Stimulated activated CD4-positive, alpha-beta T cell treated with anti-CD3 and anti-CD28 coated beads, Interleukin-2, amount 100 ng/mL, for 24 hours (primary cell): ENCODE data around the gene SLC25A42.
"Not testable (repeated sequence)": the region's sequence is repeated elsewhere in the genome, so short reads cannot be mapped to it uniquely, and the experiment has no call there.

ENCODE experiments used
- DNase-seq, 2 donors: peaks; one replicate each; pipeline ENCODE4 v3.0.0-alpha.2; 2020

The SLC25A42 gene

GRCh38 chr19:19071897-19072296 lies 8.1 kb downstream of the SLC25A42 start:
- DNase-seq, result no peak

- no peak for DNase-seq
These were observed 10.5 kb downstream of the SLC25A42 start for GRCh38 chr19:19074196-19074882.

GRCh38 chr19:19075126-19075525 lies 11.3 kb downstream of the SLC25A42 start:
- no peak for DNase-seq

- no peak for DNase-seq
These were observed 12.7 kb downstream of the SLC25A42 start for GRCh38 chr19:19076476-19076875.

GRCh38 chr19:19077103-19077502 lies 13.3 kb downstream of the SLC25A42 start:
- DNase-seq, result no peak

GRCh38 chr19:19078801-19079200 lies 15.0 kb downstream of the SLC25A42 start:
- no peak for DNase-seq

- DNase-seq, result no peak
These were observed 15.8 kb downstream of the SLC25A42 start for GRCh38 chr19:19079571-19079970.

GRCh38 chr19:19081642-19082151 lies 17.9 kb downstream of the SLC25A42 start:
- no peak for DNase-seq

- no peak for DNase-seq
These were observed 19.8 kb downstream of the SLC25A42 start for GRCh38 chr19:19083413-19084178.

- no peak for DNase-seq
These were observed 23.9 kb downstream of the SLC25A42 start for GRCh38 chr19:19087676-19088075.

- DNase-seq, result no peak
These were observed 30.7 kb downstream of the SLC25A42 start for GRCh38 chr19:19094513-19094912.

- no peak for DNase-seq
These were observed 31.9 kb downstream of the SLC25A42 start for GRCh38 chr19:19095691-19096090.

GRCh38 chr19:19096641-19097627 lies 33.1 kb downstream of the SLC25A42 start:
- no peak for DNase-seq

GRCh38 chr19:19098084-19098702 lies 34.4 kb downstream of the SLC25A42 start:
- no peak for DNase-seq

- DNase-seq, result no peak
These were observed 35.2 kb downstream of the SLC25A42 start for GRCh38 chr19:19098703-19099632.

GRCh38 chr19:19101540-19101939 lies 37.7 kb downstream of the SLC25A42 start:
- no peak for DNase-seq

- not testable (repeated sequence) for DNase-seq
These were observed 38.8 kb downstream of the SLC25A42 start for GRCh38 chr19:19102566-19102965.

- DNase-seq, result no peak
These were observed 39.4 kb downstream of the SLC25A42 start for GRCh38 chr19:19103167-19103566.

- peak in 1 of 2 donors; percentile 22 for DNase-seq
These were observed 41.7 kb downstream of the SLC25A42 start for GRCh38 chr19:19105365-19106055.

- no peak for DNase-seq
These were observed 42.3 kb downstream of the SLC25A42 start for GRCh38 chr19:19106056-19106551.
